B cell (primary cell): ENCODE results near the gene RSPH6A.

Source experiments
- EZH2 ChIP-seq: IDR thresholded peaks from 2 replicates; pipeline ENCODE4 v1.6.1; 2012; ENCODE audit warnings: borderline replicate concordance, low read depth, mild to moderate bottlenecking, moderate library complexity, low read length; ENCODE audit not compliant: insufficient read depth, poor library complexity, severe bottlenecking
- TF ChIP-seq, protein P1 (sequence below): fragments of 200-600 bp; IDR thresholded peaks from one replicate; pipeline ENCODE4 v1.8.0; 2022; ENCODE audit warnings: antibody characterized with exemption, mild to moderate bottlenecking

DNA sequence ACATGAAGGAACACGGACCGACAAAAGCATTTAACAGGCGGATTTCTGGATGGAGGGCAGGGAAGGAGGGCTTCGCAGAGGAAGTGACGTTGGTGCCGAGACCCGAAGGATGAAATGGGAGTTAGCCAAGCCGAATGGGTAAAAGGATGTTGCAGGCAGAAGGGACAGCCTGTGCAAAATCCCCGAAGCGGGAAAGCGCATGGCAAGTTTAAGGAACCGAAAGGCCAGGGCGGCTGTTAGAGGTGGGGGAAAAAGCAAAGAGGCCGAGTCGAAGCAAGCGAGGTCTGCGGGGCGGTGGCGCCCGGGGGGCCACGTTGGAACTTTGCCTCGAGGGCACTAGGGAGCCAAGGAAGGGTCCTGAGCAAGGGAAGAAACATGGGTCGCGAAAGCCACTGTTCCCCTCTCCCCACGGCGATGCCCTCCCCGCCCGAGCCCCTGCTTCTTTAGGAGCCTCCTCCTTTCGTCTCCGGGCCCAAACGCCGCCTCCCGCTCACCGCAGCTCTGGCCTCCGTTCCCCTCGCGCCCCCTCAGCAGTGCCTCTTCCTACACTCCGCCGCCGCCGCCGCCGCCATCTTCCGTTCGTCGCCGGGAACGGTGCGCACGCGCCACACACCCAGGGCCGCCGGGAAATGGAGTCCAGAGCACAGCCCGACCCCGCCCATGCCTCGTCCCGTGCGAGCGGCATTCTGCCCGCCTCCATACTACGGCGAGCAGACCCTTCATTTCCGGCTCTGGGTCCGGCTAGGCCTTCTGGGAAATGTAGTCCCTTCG lies 47.6 kb upstream of the RSPH6A start, which contains the start of gene SYMPK:
- TF ChIP-seq, protein P1, sequence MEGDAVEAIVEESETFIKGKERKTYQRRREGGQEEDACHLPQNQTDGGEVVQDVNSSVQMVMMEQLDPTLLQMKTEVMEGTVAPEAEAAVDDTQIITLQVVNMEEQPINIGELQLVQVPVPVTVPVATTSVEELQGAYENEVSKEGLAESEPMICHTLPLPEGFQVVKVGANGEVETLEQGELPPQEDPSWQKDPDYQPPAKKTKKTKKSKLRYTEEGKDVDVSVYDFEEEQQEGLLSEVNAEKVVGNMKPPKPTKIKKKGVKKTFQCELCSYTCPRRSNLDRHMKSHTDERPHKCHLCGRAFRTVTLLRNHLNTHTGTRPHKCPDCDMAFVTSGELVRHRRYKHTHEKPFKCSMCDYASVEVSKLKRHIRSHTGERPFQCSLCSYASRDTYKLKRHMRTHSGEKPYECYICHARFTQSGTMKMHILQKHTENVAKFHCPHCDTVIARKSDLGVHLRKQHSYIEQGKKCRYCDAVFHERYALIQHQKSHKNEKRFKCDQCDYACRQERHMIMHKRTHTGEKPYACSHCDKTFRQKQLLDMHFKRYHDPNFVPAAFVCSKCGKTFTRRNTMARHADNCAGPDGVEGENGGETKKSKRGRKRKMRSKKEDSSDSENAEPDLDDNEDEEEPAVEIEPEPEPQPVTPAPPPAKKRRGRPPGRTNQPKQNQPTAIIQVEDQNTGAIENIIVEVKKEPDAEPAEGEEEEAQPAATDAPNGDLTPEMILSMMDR = no peak
- no peak for TF ChIP-seq EZH2
